Breast epithelium (tissue), 3 donors: ENCODE data around the gene TUBGCP4.

Source experiments
- POLR2A ChIP-seq: fragments of 450-650 bp; IDR thresholded peaks from one replicate; pipeline ENCODE4 v1.6.1; 2016; ENCODE audit warnings: antibody characterized with exemption, mild to moderate bottlenecking, moderate library complexity
- POLR2AphosphoS5 ChIP-seq, 3 donors: sonication (generic); formaldehyde crosslinking; IDR thresholded peaks; one replicate each; pipeline ENCODE4 v1.6.1; 2017; ENCODE audit warnings: antibody characterized with exemption in 3 of 3
- TF ChIP-seq, protein P1 (sequence below), 3 donors: fragments of 450-650 bp; IDR thresholded peaks; one replicate each; pipeline ENCODE4 v1.5.1; 2016 to 2017; ENCODE audit warnings: antibody characterized with exemption in 3 of 3, mild to moderate bottlenecking in 3 of 3, moderate library complexity in 3 of 3

- TF ChIP-seq POLR2AphosphoS5 (IDR thresholded peaks at IDR 0.05) (no peak), POLR2A (no peak)
- TF ChIP-seq, protein P1, sequence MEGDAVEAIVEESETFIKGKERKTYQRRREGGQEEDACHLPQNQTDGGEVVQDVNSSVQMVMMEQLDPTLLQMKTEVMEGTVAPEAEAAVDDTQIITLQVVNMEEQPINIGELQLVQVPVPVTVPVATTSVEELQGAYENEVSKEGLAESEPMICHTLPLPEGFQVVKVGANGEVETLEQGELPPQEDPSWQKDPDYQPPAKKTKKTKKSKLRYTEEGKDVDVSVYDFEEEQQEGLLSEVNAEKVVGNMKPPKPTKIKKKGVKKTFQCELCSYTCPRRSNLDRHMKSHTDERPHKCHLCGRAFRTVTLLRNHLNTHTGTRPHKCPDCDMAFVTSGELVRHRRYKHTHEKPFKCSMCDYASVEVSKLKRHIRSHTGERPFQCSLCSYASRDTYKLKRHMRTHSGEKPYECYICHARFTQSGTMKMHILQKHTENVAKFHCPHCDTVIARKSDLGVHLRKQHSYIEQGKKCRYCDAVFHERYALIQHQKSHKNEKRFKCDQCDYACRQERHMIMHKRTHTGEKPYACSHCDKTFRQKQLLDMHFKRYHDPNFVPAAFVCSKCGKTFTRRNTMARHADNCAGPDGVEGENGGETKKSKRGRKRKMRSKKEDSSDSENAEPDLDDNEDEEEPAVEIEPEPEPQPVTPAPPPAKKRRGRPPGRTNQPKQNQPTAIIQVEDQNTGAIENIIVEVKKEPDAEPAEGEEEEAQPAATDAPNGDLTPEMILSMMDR (IDR thresholded peaks at IDR 0.05) = no peak
Measured at GRCh38 chr15:43420435-43420834, 49.5 kb downstream of the TUBGCP4 start.
